GM21717 (cell line): ENCODE measurements around the gene TMOD2.

Experiments used
- ATAC-seq: cut with Tn5 transposase; IDR thresholded peaks from one replicate; pipeline ENCODE4 v1.9.1; 2021; ENCODE audit warnings: mild to moderate bottlenecking, moderate library complexity; ENCODE audit not compliant: unreplicated experiment

TMOD2 gene

GRCh38 chr15:51848811-51849210, 97.4 kb downstream of the TMOD2 start:
- ATAC-seq, result no peak

DNA sequence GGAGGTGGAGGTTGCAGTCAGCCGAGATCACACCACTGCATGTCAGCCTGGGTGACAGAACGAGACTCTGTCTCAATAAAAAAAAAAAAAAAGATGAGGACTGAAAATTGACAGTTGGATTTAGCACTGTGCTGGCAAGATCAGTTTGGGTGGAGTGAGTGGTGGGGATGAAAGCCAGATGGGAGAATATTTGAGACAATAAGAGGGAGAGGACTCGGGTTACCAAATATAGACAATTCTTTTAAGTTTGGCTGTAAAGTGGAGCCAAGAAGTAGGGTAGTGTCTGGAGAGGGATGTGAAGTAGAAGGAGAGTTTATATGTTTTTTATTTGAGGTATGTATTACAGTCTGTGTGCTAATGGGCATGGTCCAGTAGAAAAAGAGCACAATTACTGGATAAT, 98.5 kb downstream of the TMOD2 start:
- ATAC-seq, result no peak

DNA sequence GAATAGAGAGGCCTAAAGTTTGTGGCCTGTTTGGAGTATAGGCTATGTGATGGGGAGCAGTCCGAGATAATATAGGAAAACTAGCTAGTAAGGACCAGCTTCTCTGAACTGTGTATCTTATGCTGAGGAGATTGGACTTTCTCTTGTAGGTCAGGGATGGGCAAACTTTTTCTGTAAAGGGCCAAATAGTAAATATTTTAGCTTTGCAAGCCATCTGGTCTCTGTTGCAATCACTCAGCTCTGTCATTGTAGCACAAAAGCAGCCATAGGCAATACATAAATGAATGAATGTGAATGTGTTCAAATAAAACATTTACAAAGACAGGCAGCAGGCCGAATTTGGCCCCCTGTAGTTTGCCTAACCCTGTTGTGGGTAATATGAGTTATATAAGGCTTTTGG, 102.6 kb downstream of the TMOD2 start:
- ATAC-seq, result no peak

DNA sequence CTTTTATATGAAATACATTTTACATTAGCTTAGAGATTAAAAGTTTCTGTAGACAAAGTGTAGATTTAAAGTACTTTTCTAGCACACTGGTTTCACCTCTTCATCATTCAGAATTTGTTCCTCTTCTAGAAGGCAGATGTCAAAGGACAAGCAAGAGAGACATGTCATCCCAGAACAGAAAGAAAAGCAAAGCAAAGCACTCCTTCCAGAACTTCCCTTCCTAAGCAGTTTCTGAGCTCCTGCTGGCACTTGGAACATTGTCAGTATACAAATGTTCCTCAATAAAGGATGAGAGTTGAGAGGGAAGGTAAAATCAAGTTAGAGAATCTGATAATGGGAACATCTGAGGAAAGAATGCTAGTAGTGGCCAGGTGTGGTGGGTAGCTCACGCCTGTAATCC, 104.2 kb downstream of the TMOD2 start:
- no peak for ATAC-seq

DNA sequence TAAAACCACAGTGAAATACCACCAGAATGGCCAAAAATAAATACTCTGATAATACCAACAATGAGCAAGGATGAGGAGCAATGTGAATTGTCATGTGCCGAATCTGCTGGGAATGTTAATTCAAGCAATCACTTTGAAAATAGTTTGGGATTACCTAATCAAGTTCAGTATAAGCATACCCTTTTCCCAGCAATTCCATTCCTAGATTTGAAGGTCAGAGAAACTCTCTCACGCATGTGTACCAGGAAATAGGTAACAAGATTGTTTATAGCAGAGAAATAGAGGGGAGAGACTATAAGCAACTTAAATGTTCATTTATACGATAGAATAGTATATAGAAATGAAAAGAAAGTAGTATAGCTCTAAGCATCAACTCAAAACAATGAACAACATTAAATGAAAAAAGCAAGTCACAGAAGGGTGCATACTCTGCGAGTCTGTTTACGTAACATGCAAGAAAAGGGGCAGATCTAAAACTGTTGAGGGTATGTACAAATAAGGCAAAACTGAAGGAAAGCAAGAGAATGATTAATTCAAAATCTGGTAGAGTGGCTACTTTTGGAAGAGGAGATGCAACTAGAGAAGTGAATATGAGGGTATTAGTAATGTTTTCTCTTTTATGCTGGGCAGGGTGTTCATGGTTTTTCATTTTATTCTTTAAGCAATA, 105.5 kb downstream of the TMOD2 start:
- ATAC-seq, result no peak

DNA sequence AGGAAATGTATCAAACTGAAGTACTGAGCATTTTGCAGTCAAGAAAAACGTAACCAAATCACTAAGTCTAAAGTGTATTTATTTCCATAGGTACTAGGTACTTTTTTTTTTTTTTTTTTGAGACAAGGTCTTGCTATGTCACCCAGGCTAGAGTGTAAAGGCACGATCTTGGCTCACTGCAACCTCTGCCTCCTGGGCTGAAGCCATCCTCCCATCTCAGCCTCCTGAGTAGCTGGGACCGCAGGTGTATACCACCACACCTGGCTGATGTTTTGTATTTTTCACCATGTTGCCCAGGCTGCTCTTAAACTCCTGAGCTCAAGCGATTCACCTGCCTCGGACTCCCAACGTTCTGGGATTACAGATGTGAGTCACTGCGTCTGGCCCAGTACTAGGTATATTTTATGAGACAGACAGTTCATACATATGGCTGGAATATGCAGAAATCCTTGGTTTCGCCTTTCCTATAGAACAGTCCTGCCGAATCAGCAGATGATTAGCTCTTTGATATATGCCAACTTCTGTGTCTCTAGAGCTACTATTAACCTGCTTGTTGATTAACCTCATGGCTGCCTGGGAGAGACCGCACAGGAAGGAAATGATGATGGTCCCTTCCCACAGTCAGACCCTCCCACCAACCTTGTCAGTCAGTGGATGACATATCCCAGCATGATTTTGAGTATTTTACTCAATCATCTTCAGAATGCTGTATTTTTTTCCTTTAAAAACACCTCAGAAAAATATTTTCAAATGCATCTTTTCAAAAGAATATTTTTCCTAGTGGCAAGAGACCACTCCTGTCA, 110.4 kb downstream of the TMOD2 start:
- ATAC-seq, result no peak

- no peak for ATAC-seq
Measured at GRCh38 chr15:51863131-51863530, 111.7 kb downstream of the TMOD2 start.

- ATAC-seq, result no peak
Measured at GRCh38 chr15:51864408-51865056, 113.1 kb downstream of the TMOD2 start.

DNA sequence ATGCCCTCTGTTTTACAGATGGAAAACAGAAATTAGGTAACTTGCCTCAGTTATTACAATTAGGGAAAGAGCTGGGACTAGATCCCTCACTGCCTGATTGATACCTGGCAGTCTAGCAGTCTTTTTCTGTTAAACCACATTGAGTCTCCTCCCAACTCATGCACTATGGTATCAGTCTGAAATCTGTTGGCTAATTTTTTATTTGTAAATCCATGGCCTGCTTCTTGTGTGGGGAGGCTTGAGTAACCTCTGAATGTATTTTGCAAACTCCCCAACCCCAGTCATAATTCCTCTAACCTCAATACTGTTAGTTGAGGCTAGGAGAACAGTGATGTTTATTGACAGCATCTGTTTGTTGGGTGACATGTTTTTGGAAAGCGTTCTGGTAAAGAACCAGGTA, 113.9 kb downstream of the TMOD2 start:
- no peak for ATAC-seq
